AG20443 (cell line): ENCODE results near the gene ZNF500.
"Not testable (repeated sequence)": the region's sequence is repeated elsewhere in the genome, so short reads cannot be mapped to it uniquely, and the experiment has no call there.

Experiments used
- DNase-seq: peaks from one replicate; pipeline ENCODE4 v3.0.0; 2012; ENCODE audit warnings: low spot score, mixed read lengths

ZNF500 gene

DNA sequence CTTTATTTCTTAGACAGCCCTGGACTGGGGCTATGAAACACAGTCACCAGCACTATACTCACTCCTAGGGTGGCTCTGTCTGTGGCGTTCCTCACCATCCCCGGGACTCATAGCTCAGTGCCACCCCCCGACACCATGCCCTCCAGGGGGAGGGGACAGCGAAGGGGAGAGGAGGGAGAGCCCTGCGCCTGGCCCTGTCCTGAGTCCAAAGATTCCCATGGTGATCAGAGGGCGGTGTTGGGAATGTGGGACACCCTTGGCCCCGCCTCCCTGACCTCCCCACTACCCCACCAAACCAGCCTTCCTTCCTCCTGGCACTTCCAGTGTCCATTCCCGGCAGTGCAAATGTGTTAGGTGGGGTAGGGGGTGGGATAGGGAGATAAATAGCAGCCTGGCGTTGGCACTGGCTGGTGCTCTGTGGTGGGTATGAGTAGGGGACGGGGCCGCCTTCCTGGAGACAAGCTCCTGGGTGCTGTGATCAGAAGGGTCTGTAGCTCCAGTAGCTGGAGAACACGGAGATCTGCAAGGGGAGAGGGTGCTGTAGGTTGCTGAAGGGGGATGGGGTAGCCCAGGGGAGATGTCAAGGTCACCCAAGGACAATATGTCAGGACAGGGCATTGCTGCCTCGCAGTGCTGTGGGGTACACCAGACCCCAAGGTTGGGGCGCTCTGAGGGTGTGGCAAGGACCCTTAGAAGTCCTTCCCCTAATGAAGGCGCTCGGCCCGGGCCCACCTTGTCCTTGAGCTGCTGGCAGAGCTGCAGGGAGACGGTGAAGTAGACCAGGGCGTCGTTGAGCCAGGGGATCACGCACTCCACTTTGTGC lies 30.2 kb upstream of the ZNF500 start:
- DNase-seq = no peak

DNA sequence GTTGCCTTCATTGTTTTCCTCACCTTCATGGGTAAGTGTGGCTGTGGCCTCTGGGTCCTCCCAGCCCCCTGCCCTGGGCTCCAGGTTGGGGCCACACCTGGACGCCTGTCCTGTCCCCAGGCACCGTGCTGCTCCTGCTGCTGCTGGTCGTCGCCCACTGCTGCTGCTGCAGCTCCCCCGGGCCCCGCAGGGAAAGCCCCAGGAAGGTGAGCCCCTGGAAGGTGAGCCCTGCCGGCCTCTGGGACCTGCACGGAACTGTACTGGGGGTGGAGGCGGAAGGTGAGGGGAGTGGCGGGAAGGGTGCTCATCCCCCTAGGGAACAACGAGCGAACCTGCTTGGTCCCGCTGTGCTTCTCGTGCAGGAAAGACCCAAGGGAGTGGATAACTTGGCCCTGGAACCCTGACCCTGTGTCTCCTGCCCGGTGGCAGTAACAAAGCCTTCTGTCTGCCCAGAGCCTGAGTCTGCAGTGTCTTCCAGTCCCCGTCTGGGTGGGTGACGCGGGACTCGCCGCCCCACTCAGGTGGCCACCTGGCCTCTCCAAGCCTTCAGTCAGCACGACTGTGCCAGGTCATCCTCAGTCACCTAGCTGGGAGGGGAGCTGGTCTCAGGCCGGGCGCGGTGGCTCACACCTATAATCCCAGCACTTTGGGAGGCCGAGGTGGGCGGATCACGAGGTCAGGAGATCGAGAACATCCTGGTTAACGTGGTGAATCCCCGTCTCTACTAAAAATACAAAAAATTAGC lies 29.0 kb upstream of the ZNF500 start:
- no peak for DNase-seq

DNA sequence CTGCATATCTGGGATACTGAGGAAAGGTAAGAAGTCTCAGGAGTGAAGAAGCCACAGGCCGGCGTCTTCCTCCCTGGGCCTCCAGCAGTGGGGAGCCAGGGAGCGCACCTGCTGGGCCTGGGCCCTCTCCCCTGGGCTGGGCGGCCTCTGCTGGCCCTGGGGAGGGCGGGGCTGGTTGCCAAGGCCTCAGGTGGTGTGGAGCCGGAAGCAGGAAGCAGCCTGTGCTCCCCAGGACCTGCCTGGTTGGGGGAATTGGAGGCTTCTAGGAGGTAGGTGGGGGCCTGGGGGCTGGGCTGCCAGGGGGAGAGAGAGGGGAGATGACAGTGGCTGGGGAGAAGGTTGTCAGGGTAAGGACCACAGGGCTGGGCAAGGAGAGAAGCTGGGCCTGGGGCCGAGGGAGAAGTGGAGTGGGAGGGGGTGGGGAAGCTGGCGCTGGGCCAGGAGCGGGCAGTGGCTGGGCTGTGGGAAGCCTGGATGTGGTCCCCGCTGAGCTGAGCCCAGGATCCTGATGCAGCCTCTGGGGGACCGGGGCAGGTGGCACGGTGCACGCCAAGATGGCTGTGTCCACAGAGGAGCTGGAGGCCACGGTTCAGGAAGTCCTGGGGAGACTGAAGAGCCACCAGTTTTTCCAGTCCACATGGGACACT lies 28.3 kb upstream of the ZNF500 start, which contains the start of gene SMIM22:
TSS of gene SMIM22 (plus strand) at position 189 of the 647 bp plus-strand sequence. CDS start at position 555, 366 bp downstream.
- DNase-seq = no peak

DNA sequence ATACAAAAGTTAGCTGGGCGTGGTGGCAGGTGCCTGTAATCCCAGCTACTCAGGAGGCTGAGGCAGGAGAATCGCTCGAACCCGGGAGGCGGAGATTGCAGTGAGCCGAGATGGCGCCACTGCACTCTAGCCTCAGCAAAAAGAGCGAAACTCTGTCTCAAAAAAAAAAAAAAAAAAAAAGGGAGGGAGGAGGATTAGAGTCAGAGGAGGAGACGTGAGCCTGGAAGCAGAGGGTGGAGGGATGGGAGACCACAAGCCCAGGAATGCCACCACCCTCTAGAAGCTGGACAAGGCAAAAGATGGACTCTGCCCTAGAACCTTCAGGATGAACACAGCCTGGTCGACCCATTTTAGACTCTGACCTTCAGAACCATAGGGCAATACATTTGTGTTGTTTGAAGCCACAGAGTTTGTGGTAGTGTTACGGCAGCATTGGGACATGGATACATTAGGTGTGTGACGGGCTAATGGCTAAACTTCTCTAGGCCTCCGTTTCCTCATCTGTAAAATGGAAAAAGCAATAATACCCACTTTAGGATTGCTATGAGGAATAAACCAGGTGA lies 26.1 kb upstream of the ZNF500 start:
- DNase-seq = no peak

DNA sequence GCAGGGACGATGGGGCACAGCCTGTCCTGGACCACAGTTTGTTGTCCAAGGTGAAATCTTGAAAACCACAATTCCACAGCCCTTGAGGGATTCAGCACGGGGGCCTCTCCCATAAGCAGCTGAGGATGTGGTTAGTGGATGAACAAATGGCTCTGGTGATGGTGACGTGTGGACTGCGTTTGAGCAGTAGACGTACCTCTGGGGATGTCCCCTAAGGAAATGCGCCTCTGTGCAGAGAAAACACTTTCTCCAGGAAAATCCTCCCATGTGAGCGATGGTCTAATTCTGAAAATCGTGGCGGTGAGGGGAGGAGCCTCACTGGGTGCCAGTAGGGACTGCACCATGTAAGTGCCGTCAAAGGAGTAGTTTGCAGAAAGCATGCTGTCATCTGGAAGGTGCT lies 23.9 kb upstream of the ZNF500 start:
- no peak for DNase-seq

DNA sequence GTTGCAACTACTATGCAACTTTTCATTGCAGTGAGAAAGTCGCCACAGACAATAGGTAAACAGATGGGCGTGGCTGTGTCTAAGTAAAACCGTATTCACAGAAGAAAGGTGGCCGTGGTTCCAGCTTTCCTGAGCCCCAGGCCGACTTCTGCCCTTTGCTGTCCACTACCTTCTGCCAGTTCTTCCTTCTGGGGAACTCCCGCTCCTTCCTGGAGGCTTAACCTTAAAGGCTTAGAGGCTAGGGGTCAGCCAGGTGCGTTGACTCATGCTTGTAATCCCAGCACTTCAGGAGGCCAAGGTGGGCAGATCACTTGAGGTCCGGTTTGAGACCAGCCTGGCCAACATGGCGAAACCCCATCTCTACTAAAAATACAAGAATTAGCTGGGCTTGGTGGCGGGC lies 23.3 kb upstream of the ZNF500 start:
- no peak for DNase-seq

DNA sequence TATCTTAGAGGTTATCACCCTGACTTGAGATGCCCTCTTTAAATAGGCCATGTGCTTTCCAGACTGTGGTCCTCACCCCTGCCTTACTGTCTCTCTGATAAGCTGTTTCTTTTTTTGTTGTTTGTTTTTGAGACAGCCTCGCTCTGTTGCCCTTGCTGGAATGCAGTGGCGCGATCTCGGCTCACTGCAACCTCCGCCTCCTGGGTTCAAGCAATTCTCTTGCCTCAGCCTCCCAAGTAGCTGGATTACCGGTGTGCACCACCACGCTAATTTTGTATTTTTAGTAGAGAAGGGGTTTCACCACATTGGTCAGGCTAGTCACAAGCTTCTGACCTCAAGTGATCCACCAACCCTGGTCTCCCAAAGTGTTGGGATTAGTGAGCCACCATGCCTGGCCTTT lies 21.9 kb upstream of the ZNF500 start:
- no peak for DNase-seq

DNA sequence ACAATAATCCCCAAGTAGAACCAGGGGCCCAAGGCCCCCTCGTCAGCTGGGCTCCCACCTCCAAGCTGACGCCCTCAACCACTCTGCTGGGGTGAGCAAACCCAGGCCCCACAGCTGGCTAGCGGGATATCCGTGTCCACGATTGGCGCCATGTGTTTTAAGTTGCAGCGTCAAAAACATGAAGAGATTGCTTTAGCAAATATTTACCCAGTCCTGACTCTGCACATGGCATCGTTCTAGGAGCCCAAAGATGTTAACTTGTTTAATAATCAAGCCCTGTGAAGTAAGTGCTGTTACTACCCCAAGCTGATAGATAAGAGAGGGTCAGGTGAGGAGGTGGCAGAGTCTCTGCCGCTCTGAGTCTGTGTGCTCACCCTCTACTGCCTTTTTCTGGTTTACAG lies 21.5 kb upstream of the ZNF500 start:
- no peak for DNase-seq

DNA sequence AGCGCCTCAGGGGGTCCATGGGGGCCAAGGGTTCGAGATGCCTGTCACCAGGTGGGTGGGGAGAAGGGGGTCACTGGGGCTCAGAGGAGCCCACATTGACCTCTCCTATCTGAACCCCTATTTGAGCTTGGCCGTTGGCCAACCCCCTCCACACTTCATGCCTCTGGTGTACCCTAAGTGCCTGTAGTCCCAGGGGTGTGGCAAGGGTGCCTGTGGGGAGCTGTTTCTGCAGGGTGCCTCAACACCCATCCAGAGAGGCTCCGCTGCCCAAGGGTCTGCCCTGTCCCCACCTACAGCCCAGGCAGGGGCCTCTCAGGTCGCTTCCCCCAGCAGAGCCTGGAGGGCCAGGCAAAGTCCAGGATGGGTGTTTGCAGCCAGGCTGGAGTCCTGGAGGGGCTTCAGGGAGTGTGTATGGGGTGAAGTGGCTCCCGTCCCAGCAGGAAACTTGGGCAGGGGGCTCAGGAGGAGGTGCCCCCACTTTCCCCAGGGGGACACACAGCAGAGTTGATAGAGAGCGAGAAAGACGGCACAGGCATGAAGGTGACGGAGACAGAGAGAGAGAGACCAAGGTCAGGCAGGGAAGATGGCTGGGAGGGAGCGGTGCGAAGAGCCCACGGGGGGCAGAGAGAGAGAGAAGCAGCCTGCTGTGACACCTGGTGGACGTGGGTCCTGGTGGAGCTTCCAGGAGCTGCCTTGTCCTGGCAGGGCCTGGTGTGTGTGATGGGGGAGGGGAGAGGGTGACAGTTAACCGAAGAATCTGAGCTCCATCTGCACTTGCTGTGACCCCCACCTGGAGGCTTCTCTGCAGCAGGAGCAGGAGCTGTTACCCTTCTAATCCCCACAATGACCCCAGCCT lies 20.9 kb upstream of the ZNF500 start, which contains the start of gene SEPTIN12:
TSS of gene SEPTIN12 (minus strand) at position 719 of the 856 bp plus-strand sequence. CDS start at position 19, 700 bp downstream.
- no peak for DNase-seq

DNA sequence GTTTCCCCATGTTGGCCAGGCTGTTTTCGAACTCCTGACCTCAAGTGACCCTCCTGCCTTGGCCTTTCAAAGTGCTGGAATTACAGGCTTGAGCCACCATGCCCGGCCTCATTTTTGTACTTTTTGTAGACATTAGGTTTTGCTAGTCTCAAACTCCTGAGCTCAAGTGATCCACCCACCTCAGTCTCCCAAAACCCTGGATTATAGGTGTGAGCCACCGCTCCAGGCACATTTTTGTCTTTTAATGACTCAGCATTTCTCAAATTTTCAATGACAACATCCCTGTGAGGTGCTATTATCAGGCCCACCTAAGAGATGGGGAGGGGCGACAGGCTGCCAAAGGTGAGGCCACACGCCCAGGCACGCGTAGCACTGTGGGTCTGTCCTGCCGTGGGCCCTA lies 20.1 kb upstream of the ZNF500 start:
- no peak for DNase-seq

DNA sequence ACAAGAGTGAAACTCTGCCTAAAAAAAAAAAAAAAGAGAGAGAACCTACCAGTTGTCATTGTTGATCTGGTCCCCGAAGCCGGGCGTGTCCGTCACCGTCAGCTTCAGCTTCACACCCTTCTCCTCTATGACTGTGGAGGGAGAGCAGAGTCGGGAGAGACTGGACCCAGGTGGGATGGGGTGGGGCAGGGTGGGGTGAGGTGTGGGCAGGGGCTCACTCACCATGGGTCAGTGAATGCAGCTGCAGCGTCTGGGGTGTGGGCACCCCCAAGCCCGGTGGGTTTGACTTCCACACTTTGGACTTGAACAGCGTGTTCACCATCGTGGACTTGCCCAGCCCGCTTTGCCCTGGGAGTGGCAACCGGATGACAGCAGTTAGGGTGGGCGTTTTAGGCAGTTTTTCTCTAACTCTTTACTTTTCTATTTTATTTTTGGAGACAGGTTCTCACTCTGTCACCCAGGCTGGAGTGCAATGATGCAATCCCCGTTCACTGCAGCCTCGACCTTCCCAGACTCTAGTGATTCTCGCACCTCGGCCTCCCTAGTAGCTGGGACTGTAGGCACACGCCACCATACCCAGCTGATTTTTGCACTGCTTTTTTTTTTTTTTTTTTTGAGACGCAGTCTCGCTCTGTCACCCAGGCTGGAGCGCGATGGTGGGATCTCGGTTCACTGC lies 18.9 kb upstream of the ZNF500 start:
- DNase-seq = no peak

DNA sequence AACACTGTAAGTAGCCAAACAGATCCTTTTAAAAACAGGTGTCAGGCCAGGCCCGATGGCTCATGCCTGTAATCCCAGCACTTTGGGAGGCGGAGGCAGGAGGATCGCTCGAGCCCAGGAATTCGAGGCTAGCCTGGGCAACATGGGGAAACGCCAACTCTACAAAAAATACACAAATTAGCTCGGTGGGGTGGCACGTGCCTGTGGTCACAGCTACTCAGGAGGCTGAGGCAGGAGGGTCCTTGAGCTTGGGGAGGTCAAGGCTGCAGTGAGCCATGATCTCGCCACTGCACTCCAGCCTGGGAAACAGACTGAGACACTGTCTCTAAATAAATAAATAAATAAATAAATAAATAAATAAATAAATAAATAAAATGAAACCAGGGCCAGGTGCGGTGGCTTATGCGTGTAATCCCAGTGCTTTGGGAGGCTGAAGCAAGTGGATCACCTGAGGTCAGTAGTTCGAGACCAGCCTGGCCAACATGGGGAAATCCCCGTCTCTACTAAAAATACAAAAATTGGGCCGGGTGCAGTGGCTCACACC lies 17.6 kb upstream of the ZNF500 start:
- not testable (repeated sequence) for DNase-seq

DNA sequence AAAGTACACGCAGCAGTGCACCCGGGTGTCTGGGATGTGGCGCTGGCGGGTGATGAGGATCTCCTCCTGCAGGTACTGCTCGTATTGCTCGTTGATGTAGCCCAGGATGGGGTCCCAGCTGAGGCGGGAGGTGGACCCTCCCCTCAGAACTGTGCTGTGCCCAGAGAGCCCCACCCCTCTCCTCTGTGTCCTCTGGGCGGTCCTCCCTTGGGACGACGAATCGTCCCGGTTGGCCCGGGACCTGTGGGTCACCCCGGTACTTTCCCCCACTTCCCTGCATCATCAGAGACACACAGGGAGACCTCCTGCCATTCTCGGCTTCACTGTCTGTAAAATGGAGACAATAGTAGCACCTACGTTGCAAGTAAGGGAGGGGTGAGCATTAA lies 17.0 kb upstream of the ZNF500 start:
- no peak for DNase-seq

DNA sequence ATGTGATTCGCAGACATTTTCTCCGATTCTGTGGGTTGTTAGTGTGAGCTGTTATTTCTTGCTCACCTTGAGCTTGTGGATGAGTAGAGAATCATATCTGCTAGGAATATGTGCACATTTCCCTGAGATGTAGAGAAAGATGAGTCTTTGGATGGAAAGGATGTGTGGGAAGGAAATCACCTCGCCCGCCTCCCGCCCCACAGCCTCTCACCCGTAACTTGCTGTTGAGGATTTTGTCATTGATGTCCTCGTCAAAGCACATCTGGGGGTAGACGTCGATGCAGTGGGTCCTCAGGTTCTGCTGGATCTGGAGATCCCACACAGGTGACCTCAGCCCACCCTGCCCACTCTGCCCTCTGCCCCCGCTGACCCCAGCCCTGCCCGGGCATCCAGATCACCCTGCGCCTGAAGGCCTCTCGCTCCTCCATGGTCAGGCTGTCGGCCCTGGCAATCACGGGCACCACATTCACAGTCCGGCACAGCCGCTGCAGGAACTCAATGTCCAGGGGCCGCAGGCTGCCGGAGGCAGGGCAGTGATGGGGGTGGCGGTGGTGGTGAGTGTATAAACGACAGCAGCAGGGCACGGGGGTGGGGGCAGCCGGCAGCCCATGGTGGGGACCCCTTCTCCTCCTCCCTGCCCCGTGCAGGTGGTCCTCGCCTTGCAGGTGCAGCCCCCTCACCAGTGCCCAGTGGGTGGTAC lies 16.4 kb upstream of the ZNF500 start:
- no peak for DNase-seq

DNA sequence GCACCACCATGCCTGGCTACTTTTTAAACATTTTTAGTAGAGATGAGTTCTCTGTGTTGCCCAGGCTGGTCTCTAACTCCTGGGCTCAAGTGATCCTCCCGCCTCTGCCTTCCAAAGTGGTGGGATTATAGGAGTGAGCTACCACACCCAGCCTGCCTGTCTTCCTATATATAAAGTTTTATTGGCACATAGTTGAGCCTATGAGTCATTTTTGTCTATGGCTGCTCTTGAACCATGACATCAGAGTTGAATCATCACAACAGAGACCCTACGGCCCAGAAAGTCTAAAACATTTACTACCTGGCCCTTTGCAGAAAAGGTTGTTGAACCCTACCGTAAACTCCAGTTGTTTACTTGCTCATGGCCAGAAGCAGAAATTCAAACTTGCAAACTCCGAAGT lies 13.3 kb upstream of the ZNF500 start:
- no peak for DNase-seq

DNA sequence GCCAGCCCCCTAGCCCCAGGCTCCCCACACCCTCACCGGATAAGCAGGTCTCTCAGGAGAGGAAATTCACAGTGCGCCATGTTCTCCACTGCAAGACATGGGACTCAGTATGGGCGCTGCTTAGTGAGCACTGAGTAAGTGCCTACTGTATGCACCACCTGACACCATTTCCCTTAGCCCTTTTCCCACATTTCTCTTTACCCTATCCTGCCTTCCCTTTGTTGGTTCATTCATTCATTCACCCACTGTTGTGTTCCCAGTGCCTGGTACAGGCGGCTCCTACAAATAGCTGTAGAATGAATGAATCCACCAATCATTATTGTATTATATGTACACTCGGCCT lies 11.1 kb upstream of the ZNF500 start:
- DNase-seq = no peak

DNA sequence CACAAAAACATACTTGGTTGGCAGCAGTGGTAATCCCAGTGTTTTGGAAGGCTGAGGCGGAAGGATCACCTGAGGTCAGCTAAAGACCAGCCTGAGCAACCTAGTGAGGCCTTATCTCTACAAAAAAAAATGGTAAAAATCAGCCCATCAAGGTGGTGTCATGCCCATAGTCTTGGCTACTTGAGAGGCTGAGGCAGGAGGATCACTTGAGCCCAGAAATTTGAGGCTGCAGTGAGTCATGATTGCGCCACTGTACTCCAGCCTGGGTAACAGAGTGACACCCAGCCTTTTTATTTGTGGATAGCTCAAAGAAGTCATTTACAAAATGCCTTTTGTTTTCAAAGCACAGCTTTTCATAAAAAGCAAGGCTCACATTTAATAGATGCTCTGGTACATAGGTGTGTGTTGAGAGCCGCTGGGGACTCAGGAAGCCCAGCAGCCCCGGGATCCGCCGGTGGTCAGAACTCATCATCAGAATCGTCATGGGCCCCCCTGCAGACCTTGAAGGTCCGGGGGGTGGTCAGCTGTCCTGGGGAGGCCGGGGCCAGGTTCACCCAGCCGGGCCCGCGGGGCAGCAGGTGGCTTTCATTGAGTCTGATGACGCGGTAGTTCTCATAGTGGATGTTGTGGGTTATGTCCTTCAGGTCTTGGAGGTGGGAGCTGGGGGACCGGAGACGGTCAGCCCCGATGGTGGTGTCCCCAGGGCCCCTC lies 10.5 kb upstream of the ZNF500 start:
- DNase-seq = no peak

DNA sequence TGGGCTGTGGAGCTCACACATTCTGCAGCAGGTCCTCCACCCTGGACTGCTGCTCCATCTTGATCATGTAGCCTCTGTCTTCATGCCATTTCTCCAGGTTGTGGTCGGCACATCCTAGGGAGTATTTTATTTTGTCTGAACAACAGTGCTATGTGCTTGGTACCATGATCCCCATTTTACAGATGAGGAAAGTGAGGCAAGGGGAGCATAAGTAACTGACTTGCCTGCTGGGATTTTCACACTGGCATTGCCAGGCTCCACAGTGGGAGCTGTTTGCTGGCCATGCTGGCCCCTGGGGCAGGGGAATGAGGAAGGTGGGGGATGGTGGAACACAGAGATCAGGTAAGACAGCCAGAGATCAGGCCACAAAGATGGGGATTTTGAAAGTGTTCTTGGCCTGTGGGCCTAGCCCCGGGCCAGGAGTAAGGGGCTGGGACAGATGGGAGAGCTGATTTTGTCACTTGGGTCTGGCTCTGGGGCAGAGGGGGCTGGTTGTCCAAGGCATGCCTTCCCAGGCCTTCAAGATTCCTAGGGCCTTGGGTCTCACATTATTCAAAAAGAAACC lies 9.3 kb upstream of the ZNF500 start:
- DNase-seq = no peak

DNA sequence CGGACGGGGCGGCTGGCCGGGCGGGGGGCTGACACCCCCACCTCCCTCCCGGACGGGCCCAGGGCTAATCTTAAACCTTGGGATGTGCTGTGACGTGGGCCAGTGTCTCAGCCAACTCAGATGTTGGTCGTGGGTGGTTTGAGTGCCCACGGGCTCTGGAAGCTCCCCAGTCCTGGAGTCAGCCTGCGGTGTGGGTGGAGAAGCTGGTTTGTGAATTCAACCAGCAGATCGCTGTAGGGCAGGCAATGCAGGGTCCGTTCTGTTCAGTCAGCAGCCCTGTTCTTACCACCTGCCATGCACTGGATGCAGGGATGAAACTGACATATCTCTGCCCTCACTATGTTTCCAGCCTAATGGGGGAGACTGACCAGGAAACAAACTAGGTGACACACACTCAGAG lies 8.0 kb upstream of the ZNF500 start:
- DNase-seq = no peak
